Measurements from ENCODE around the gene ERCC6.

Gene ERCC6

GRCh38 chr10:49549640-49550346 lies 10.9 kb upstream of the ERCC6 start:
- DNase-seq (ENCODE audit: low read depth in 2 of 2), result no peak

GRCh38 chr10:49543604-49544003 lies 4.7 kb upstream of the ERCC6 start:
- no peak for DNase-seq (ENCODE audit: low read depth in 2 of 2)

GRCh38 chr10:49542353-49542752 lies 3.4 kb upstream of the ERCC6 start:
- no peak for DNase-seq (ENCODE audit: low read depth in 2 of 2)

GRCh38 chr10:49541762-49542161 lies 2.8 kb upstream of the ERCC6 start:
- no peak for DNase-seq (ENCODE audit: low read depth in 2 of 2)

GRCh38 chr10:49540056-49540797 lies 1.3 kb upstream of the ERCC6 start:
- no peak for DNase-seq (ENCODE audit: low read depth in 2 of 2)

GRCh38 chr10:49539320-49539885 lies 482 bp upstream of the ERCC6 start:
- no peak for DNase-seq (ENCODE audit: low read depth in 2 of 2)

GRCh38 chr10:49534670-49535381 lies 4.1 kb downstream of the ERCC6 start:
- no peak for DNase-seq (ENCODE audit: low read depth in 2 of 2)

GRCh38 chr10:49532461-49532860 lies 6.5 kb downstream of the ERCC6 start:
- DNase-seq (ENCODE audit: low read depth in 2 of 2), result no peak

GRCh38 chr10:49528977-49529506 lies 9.9 kb downstream of the ERCC6 start:
- DNase-seq (ENCODE audit: low read depth in 2 of 2), result no peak

GRCh38 chr10:49527850-49528249 lies 11.1 kb downstream of the ERCC6 start:
- no peak for DNase-seq (ENCODE audit: low read depth in 2 of 2)

- DNase-seq (ENCODE audit: low read depth in 2 of 2), result no peak
Measured at GRCh38 chr10:49527061-49527460, 11.9 kb downstream of the ERCC6 start.

GRCh38 chr10:49526619-49527018 lies 12.3 kb downstream of the ERCC6 start:
- DNase-seq (ENCODE audit: low read depth in 2 of 2), result no peak

- no peak for DNase-seq (ENCODE audit: low read depth in 2 of 2)
Measured at GRCh38 chr10:49524496-49524895, 14.4 kb downstream of the ERCC6 start.

- no peak for DNase-seq (ENCODE audit: low read depth in 2 of 2)
Measured at GRCh38 chr10:49523301-49523700, 15.6 kb downstream of the ERCC6 start.

GRCh38 chr10:49521062-49521461 lies 17.9 kb downstream of the ERCC6 start:
- no peak for DNase-seq (ENCODE audit: low read depth in 2 of 2)

- no peak for DNase-seq (ENCODE audit: low read depth in 2 of 2)
Measured at GRCh38 chr10:49520122-49520775, 18.7 kb downstream of the ERCC6 start.

- DNase-seq (ENCODE audit: low read depth in 2 of 2), result no peak
Measured at GRCh38 chr10:49519717-49520116, 19.2 kb downstream of the ERCC6 start.

GRCh38 chr10:49518982-49519578 lies 19.8 kb downstream of the ERCC6 start:
- DNase-seq (ENCODE audit: low read depth in 2 of 2), result no peak

GRCh38 chr10:49518566-49518965 lies 20.4 kb downstream of the ERCC6 start:
- DNase-seq (ENCODE audit: low read depth in 2 of 2), result no peak

GRCh38 chr10:49516216-49516970 lies 22.5 kb downstream of the ERCC6 start:
- DNase-seq (ENCODE audit: low read depth in 2 of 2), result no peak
